ENCODE data around the gene DPP9.

- TF ChIP-seq CTCF (conservative IDR thresholded peaks at IDR 0.05; ENCODE audit: low read length) (peak; percentile 65), EZH2phosphoT487 (IDR thresholded peaks at IDR 0.05; ENCODE audit: borderline replicate concordance) (no peak)
Observed at GRCh38 chr19:4730740-4731171, 7.1 kb upstream of the DPP9 start.
